ENCODE results near the gene CCSER1. TPM values are rescaled to one million over a fixed set of nuclear protein-coding genes. Genes with fewer than 3 reads are reported as not detected.

CCSER1 gene
- total RNA-seq, 1 experiment from 2014 or later, result 0.63 TPM

GRCh38 chr4:90648311-90648710 lies 521.1 kb downstream of the CCSER1 start:
- Mint-ChIP-seq H3K27ac (ENCODE audit: low read depth, unreplicated experiment) (peak overlapping the region; percentile 60), H3K9me3 (ENCODE audit: unreplicated experiment) (no peaks in the 10 kb centered on the region), H3K4me3 (ENCODE audit: unreplicated experiment) (no peak overlapping the region), H3K36me3 (ENCODE audit: insufficient read depth, unreplicated experiment) (no peaks in the 10 kb centered on the region), H3K4me1 (ENCODE audit: insufficient read depth, unreplicated experiment) (no peaks in the 10 kb centered on the region), H3K27me3 (ENCODE audit: insufficient read depth, unreplicated experiment) (no peaks in the 10 kb centered on the region)
- DNase-seq (ENCODE audit: unreplicated experiment), result no peak
- TF ChIP-seq CTCF (IDR thresholded peaks at IDR 0.05; ENCODE audit: unreplicated experiment), result no peak
- BruUV-seq (replicated peaks), result no TSS peak
- POLR2A ChIA-PET, result no interaction called here
- CTCF ChIA-PET, result interaction anchor here (0.8 kb wide), 1 partner anchor 172 kb away, joined by 4 read pairs; no protein-coding TSS in a partner anchor
- intact Hi-C loops (cut with micrococcal nuclease), result no loop called here

DNA sequence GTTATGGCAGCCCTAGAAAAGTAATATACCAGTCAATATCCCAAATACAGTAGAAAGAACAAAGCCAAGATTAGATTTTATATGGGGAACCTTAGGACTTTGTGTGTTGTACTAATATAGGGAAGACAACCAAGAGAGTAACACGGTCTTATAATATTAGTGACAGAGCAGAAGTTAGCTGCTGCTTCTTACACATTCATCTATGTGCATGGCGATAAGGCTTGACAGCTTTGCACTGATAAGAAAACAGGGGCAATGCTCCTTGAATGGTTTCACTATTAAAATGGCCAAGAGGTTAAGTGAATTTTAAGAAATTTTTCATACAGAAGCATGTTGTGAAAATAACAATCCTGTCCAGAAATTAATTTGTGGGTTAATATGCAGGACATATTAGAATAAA lies 521.6 kb downstream of the CCSER1 start:
- Mint-ChIP-seq H3K36me3 (ENCODE audit: insufficient read depth, unreplicated experiment) (no peaks in the 10 kb centered on the region), H3K27me3 (ENCODE audit: insufficient read depth, unreplicated experiment) (no peaks in the 10 kb centered on the region), H3K4me1 (ENCODE audit: insufficient read depth, unreplicated experiment) (no peaks in the 10 kb centered on the region), H3K27ac (ENCODE audit: low read depth, unreplicated experiment) (no peak overlapping the region), H3K4me3 (ENCODE audit: unreplicated experiment) (no peak overlapping the region), H3K9me3 (ENCODE audit: unreplicated experiment) (no peaks in the 10 kb centered on the region)
- DNase-seq (ENCODE audit: unreplicated experiment), result no peak
- no peak for TF ChIP-seq CTCF (IDR thresholded peaks at IDR 0.05; ENCODE audit: unreplicated experiment)
- CTCF ChIA-PET, result no interaction called here
- intact Hi-C loops (cut with micrococcal nuclease), result no loop called here
- BruUV-seq (replicated peaks), result no TSS peak
- POLR2A ChIA-PET, result no interaction called here

- H3K4me1 Mint-ChIP-seq (ENCODE audit: insufficient read depth, unreplicated experiment), result no peaks in the 10 kb centered on the region
- H3K4me3 Mint-ChIP-seq (ENCODE audit: unreplicated experiment), result no peak overlapping the region
Measured at GRCh38 chr4:90660672-90661071, 533.5 kb downstream of the CCSER1 start.

DNA sequence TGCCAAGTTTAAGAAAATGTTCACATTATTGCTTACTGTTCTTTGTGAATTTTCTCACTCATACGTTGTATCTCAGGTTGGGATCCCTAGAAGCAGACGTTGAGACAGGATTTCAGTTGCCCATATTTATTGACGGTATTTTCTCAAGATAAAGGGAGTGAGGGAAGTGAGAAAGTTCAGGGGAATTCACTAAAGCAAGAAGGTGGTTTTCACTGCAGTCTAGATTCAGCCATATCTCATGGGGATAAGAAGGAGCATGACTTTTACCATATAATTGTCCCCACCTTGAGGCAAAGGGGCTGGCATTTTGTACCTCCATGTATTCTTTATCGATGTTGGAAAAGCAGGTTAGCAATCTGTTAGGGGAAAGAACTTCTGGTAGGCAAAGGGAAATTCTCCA lies 543.0 kb downstream of the CCSER1 start:
- intact Hi-C loops (cut with micrococcal nuclease), result no loop called here
- no peaks in the 10 kb centered on the region for H3K4me1 Mint-ChIP-seq (ENCODE audit: insufficient read depth, unreplicated experiment)
- H3K4me3 Mint-ChIP-seq (ENCODE audit: unreplicated experiment), result no peak overlapping the region
- no peak for TF ChIP-seq CTCF (IDR thresholded peaks at IDR 0.05; ENCODE audit: unreplicated experiment)
- ChIA-PET CTCF (no interaction called here), POLR2A (no interaction called here)
- no peaks in the 10 kb centered on the region for H3K36me3 Mint-ChIP-seq (ENCODE audit: insufficient read depth, unreplicated experiment)
- no peak overlapping the region for H3K27ac Mint-ChIP-seq (ENCODE audit: low read depth, unreplicated experiment)
- no peaks in the 10 kb centered on the region for H3K27me3 Mint-ChIP-seq (ENCODE audit: insufficient read depth, unreplicated experiment)
- no peak for DNase-seq (ENCODE audit: unreplicated experiment)
- H3K9me3 Mint-ChIP-seq (ENCODE audit: unreplicated experiment), result peaks cover 8% of the 10 kb centered on the region
- no TSS peak for BruUV-seq (replicated peaks)

More at GRCh38 chr4:90660672-90661071, 533.5 kb downstream of the CCSER1 start:
- DNase-seq (ENCODE audit: unreplicated experiment), result no peak
- H3K27me3 Mint-ChIP-seq (ENCODE audit: insufficient read depth, unreplicated experiment), result no peaks in the 10 kb centered on the region
- no peak overlapping the region for H3K27ac Mint-ChIP-seq (ENCODE audit: low read depth, unreplicated experiment)
- no peak for TF ChIP-seq CTCF (IDR thresholded peaks at IDR 0.05; ENCODE audit: unreplicated experiment)
- BruUV-seq (replicated peaks), result no TSS peak
- H3K9me3 Mint-ChIP-seq (ENCODE audit: unreplicated experiment), result no peaks in the 10 kb centered on the region
- H3K36me3 Mint-ChIP-seq (ENCODE audit: insufficient read depth, unreplicated experiment), result no peaks in the 10 kb centered on the region
- ChIA-PET CTCF (no interaction called here), POLR2A (no interaction called here)
- intact Hi-C loops (cut with micrococcal nuclease), result no loop called here

Measured in MCF 10A (cell line).